Fibroblast of pulmonary artery (primary cell): ENCODE data around the gene DNAI1.

Experiments used
- DNase-seq: peaks from one replicate; pipeline ENCODE4 v3.0.0-alpha.2; 2010; ENCODE audit warnings: low read depth
- H3K4me3 ChIP-seq: replicated peaks from 2 replicates; pipeline ENCODE4 v1.5.1; 2011; ENCODE audit warnings: low read depth, mild to moderate bottlenecking, control low read depth, low read length, moderate library complexity
- CTCF ChIP-seq: IDR thresholded peaks from 2 replicates; pipeline ENCODE4 v1.5.1; 2011; ENCODE audit warnings: mild to moderate bottlenecking, control low read depth, low read length, inconsistent platforms; ENCODE audit errors: missing control alignments

The DNAI1 gene

GRCh38 chr9:34458013-34458958 lies at the start of gene DNAI1, which contains the start of gene FAM219A:
Gene DNAI1, plus strand, starts transcription at chr9:34458805. Its CDS starts 201 bp downstream, at chr9:34459006.
Gene FAM219A, minus strand, starts transcription at chr9:34458570. Its CDS starts 307 bp downstream, at chr9:34458263.
- peak within 1 kb of the TSS; percentile 87 for H3K4me3 ChIP-seq
- peak; percentile 98 for DNase-seq
- TF ChIP-seq CTCF, result no peak

GRCh38 chr9:34409154-34409553 lies 49.5 kb upstream of the DNAI1 start:
- no peak for TF ChIP-seq CTCF
- H3K4me3 ChIP-seq, result no peak overlapping the region
- no peak for DNase-seq

- DNase-seq, result no peak
These were observed 46.3 kb upstream of the DNAI1 start for GRCh38 chr9:34412336-34412735.

GRCh38 chr9:34413231-34413852 lies 45.3 kb upstream of the DNAI1 start:
- TF ChIP-seq CTCF, result no peak
- no peak overlapping the region for H3K4me3 ChIP-seq
- DNase-seq, result peak; percentile 70

More at GRCh38 chr9:34412336-34412735, 46.3 kb upstream of the DNAI1 start:
- no peak for TF ChIP-seq CTCF
- no peak overlapping the region for H3K4me3 ChIP-seq

- no peak overlapping the region for H3K4me3 ChIP-seq
- no peak for TF ChIP-seq CTCF
- no peak for DNase-seq
These were observed 40.9 kb upstream of the DNAI1 start for GRCh38 chr9:34417734-34418133.

- TF ChIP-seq CTCF, result no peak
- H3K4me3 ChIP-seq, result no peak overlapping the region
- no peak for DNase-seq
These were observed 38.7 kb upstream of the DNAI1 start for GRCh38 chr9:34419716-34420504.
